Heart left ventricle (tissue), 13 donors: ENCODE measurements around the gene TAS2R1.

Source experiments
- POLR2A ChIP-seq, 2 donors: fragments of 450-650 bp; IDR thresholded peaks; one replicate each; pipeline ENCODE4 v1.6.1; 2017; ENCODE audit warnings: antibody characterized with exemption in 2 of 2, mild to moderate bottlenecking in 2 of 2, moderate library complexity in 2 of 2
- TF ChIP-seq, protein P1 (sequence below), 12 donors: fragments of 200-600 bp; sonication (generic) in 4 of 12; IDR thresholded peaks; one replicate each; pipeline versions ENCODE4 v1.5.0 to v1.8.0; 2018 to 2022; ENCODE audit warnings: antibody characterized with exemption in 12 of 12, mild to moderate bottlenecking in 5 of 12
- donor health status: ischemic (EF 13 %, LVEDD 7.1; RV severe dilation, severe dysfunction).
- donor health status: DM: no; HTN: yes; CAD: no.
- donor health status: DM: no; HTN: no; CAD: no.
- donor health status: ischemic (EF 25% LVEDD 6.9; RV normal size, moderate dysfunction).
- donor health status: ischemic (EF 25% LVEDD 5.7; RV mildly dilated, moderate dysfunction).
- donor health status: ischemic (EF 35%, LVEDD 5.7; RV mildly dilated, moderate dysfunction).
- donor health status: nonischemic (EF 11% LVEDD 7.7; RV severe dilation, severe dysfunction).
- donor health status: DM: yes; HTN: yes; CAD: no.
- donor health status: PGD.
- donor health status: ischemic (EF 29% LVEDD 5.4; RV normal size, mild dysfunction).
- donor health status: nonischemic (EF 23%, LVEDD 6.1; RV moderate dilation, normal function).

GRCh38 chr5:9642621-9643020 lies 12.5 kb upstream of the TAS2R1 start:
- TF ChIP-seq, protein P1, sequence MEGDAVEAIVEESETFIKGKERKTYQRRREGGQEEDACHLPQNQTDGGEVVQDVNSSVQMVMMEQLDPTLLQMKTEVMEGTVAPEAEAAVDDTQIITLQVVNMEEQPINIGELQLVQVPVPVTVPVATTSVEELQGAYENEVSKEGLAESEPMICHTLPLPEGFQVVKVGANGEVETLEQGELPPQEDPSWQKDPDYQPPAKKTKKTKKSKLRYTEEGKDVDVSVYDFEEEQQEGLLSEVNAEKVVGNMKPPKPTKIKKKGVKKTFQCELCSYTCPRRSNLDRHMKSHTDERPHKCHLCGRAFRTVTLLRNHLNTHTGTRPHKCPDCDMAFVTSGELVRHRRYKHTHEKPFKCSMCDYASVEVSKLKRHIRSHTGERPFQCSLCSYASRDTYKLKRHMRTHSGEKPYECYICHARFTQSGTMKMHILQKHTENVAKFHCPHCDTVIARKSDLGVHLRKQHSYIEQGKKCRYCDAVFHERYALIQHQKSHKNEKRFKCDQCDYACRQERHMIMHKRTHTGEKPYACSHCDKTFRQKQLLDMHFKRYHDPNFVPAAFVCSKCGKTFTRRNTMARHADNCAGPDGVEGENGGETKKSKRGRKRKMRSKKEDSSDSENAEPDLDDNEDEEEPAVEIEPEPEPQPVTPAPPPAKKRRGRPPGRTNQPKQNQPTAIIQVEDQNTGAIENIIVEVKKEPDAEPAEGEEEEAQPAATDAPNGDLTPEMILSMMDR (IDR thresholded peaks at IDR 0.05), result no peak
- TF ChIP-seq POLR2A (IDR thresholded peaks at IDR 0.05), result no peak
